Body of pancreas (tissue), 4 donors: ENCODE data around the gene OTUB2. TPM values are rescaled to one million over a fixed set of nuclear protein-coding genes. Genes with fewer than 3 reads are reported as not detected.
A peak's percentile ranks its signal among the peaks of the same experiment; 100 is the strongest.
"Not testable (repeated sequence)": the region's sequence is repeated elsewhere in the genome, so short reads cannot be mapped to it uniquely, and the experiment has no call there.

Experiments
- ATAC-seq: fragments of 150-250 bp; one replicate; pipeline ENCODE4 v1.9.1; 2016
- DNase-seq, 4 donors: peaks; one replicate each; pipeline ENCODE4 v3.0.0-alpha.2; 2019
- H3K27ac ChIP-seq, 4 donors: fragments of 200-600 bp; sonication (generic); 1 replicate in 3 of 4; 2 replicates in 1 of 4; pipeline versions ENCODE4 v1.5.1 to v1.6.1; 2016 to 2019; ENCODE audit warnings: mild to moderate bottlenecking in 1 of 4, mixed read lengths in 1 of 4, moderate library complexity in 1 of 4
- H3K27me3 ChIP-seq, 2 donors: fragments of 200-600 bp; sonication (generic); one replicate each; pipeline ENCODE4 v1.6.0; 2016; ENCODE audit warnings: mild to moderate bottlenecking in 1 of 2
- H3K36me3 ChIP-seq, 2 donors: fragments of 200-600 bp; sonication (generic); replicated peaks in 1 of 2; 2 replicates each; pipeline ENCODE4 v1.5.1; 2016; ENCODE audit warnings: low read depth in 2 of 2; ENCODE audit not compliant: insufficient read depth in 1 of 2
- H3K4me1 ChIP-seq: fragments of 200-600 bp; sonication (generic); one replicate; pipeline ENCODE4 v1.6.0; 2016
- H3K4me3 ChIP-seq, 2 donors: fragments of 200-600 bp; sonication (generic); 1 replicate in 1 of 2; 2 replicates in 1 of 2; pipeline ENCODE4 v1.5.1; 2016 to 2019
- H3K9me3 ChIP-seq, 3 donors: fragments of 200-600 bp; sonication (generic); 1 replicate in 2 of 3; 2 replicates in 1 of 3; pipeline ENCODE4 v1.5.1; 2016
- CTCF ChIP-seq, 7 experiments: fragments of 450-650 bp in 4 of 7; fragments of 200-600 bp in 3 of 7; sonication (generic) in 3 of 7; IDR thresholded peaks; one replicate each; pipeline ENCODE4 v1.5.1; 2016 to 2019; ENCODE audit warnings: antibody characterized with exemption in 7 of 7
- POLR2A ChIP-seq, 3 donors: fragments of 450-650 bp; IDR thresholded peaks; one replicate each; pipeline ENCODE4 v1.6.1; 2016; ENCODE audit warnings: antibody characterized with exemption in 3 of 3, mild to moderate bottlenecking in 2 of 3
- WGBS, 2 donors: methylation state at CpG; one replicate each; pipeline ENCODE4 v1.1.5; 2017; 5-methylcytosine and 5-hydroxymethylcytosine counted together
- intact Hi-C: fragments of 100-400 bp; cut with DNase I; formaldehyde crosslinking; loops from one replicate; pipeline ENCODE4 v1.15.1; 2023
- total RNA-seq, 2 donors: library from RNA; depleted of rRNA; stranded (reverse); fragments of >200 nt; gene quantifications; one replicate each; pipeline ENCODE4 v1.1.0, GENCODE V29; 2016

Gene OTUB2
- total RNA-seq, 2 donors from 2014 or later: 0.33 to 1.8 TPM

DNA sequence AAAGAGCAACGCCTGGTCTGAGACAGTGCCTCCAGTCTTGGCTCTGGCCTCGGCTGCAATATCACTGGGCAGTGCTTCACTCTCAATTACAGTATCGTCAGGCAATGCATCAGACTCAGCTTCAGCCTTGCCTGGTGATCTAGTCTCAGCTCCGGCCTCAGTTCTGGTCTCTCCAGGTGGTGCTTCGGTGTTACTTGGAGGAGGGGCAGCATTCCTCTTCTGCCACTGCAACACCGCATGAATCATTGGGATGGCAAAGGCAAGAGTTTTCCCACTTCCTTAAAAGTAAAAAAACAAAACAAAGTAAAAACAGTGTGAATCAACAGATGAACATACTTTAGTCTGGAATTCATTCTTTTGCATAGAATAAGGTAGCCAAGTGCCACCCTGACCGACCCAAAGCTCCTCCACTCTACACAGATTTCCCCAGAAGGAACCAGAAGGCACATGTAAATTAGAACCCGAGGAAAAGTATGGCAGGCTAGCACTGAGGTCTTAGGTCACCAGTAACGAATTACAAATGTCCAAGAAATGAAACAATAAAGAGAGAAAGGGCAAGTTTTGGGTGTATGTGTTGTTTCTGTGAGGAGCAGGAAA lies 36.3 kb downstream of the OTUB2 start:
- H3K36me3 ChIP-seq: peaks cover 0 to 14% of the 10 kb centered on the region in 2 donors
- intact Hi-C loops: no loop called here
- ATAC-seq: no peak
- TF ChIP-seq CTCF (IDR thresholded peaks at IDR 0.05) (no peak), POLR2A (IDR thresholded peaks at IDR 0.05) (no peak)
- no peak overlapping the region for H3K4me3 ChIP-seq
- H3K4me1 ChIP-seq: peaks cover 83% of the 10 kb centered on the region
- no peaks in the 10 kb centered on the region for H3K27me3 ChIP-seq
- peak overlapping the region in 1 of 4 donors; percentile 14 for H3K27ac ChIP-seq
- WGBS, 2 donors: 81 to 87% methylated on average over 9 of the region's 9 CpGs
- DNase-seq: no peak
- H3K9me3 ChIP-seq: no peaks in the 10 kb centered on the region

- Histone ChIP-seq H3K4me3 (no peak overlapping the region), H3K4me1 (peaks cover 51% of the 10 kb centered on the region), H3K36me3 (peaks cover 0 to 4% of the 10 kb centered on the region in 2 donors), H3K27me3 (no peaks in the 10 kb centered on the region), H3K9me3 (no peaks in the 10 kb centered on the region), H3K27ac (peak overlapping the region; percentile 69 to 85 (median 74))
- intact Hi-C loops: no loop called here
- 60 to 65% methylated on average over 8 of the region's 8 CpGs for WGBS, 2 donors
- ATAC-seq (peak; percentile 74), DNase-seq (peak in 3 of 4 donors; percentile 49 to 70 (median 69))
- no peak for TF ChIP-seq POLR2A (IDR thresholded peaks at IDR 0.05)
- no peak for TF ChIP-seq CTCF (IDR thresholded peaks at IDR 0.05)
Observed at GRCh38 chr14:94066089-94066676, 40.0 kb downstream of the OTUB2 start.

DNA sequence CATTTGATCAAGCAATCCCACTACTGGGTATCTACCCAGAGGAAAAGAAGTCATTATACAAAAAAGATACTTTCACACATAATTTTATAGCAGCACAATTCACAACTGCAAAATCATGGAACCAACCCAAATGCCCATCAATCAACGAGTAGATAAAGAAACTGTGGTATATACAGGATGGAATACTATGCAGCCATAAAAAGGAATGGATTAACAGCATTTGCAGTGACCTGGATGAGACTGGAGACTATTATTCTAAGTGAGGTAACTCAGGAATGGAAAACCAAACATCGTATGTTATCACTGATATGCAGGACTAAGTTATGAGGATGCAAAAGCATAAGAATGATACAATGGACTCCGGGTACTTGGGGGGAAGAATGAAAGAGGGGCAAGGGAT lies 45.9 kb downstream of the OTUB2 start:
- not testable (repeated sequence) for H3K4me3 ChIP-seq, ATAC-seq
- WGBS, 2 donors: 79 to 94% methylated on average over 3 of the region's 3 CpGs

GRCh38 chr14:94074534-94074933 lies 48.4 kb downstream of the OTUB2 start:
- no peaks in the 10 kb centered on the region for H3K36me3 ChIP-seq
- WGBS, 2 donors: 92 to 94% methylated on average over 3 of the region's 3 CpGs
- ATAC-seq (no peak), DNase-seq (no peak)
- H3K4me3 ChIP-seq: no peak overlapping the region
- no peak overlapping the region for H3K27ac ChIP-seq
- H3K27me3 ChIP-seq: no peaks in the 10 kb centered on the region
- no peaks in the 10 kb centered on the region for H3K9me3 ChIP-seq
- TF ChIP-seq POLR2A (IDR thresholded peaks at IDR 0.05) (no peak), CTCF (IDR thresholded peaks at IDR 0.05) (no peak)
- intact Hi-C loops: no loop called here
- peaks cover 42% of the 10 kb centered on the region for H3K4me1 ChIP-seq

More for the DNA sequence above, 45.9 kb downstream of the OTUB2 start:
- peaks cover 24% of the 10 kb centered on the region for H3K4me1 ChIP-seq
- DNase-seq, H3K27me3 ChIP-seq, H3K27ac ChIP-seq, H3K9me3 ChIP-seq, H3K36me3 ChIP-seq, intact Hi-C loops: not testable (repeated sequence)

DNA sequence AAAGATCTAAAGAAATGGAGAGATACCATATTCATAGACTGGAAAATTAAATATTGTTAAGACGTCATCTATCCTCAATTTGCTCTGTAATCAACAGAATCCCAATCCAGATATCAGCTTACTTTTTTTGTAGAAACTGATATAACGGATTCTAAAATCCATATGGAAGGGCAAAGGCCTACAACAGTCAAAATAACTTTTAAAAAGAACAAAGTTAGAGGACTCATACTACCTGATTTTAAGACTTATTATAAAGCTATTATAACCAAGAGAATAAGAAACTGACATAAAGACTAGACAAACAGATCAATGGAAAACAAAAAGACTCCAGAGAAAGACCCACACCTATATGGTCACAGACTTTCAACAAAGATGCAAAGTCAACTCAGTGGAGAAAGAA lies 48.9 kb downstream of the OTUB2 start:
- H3K27ac ChIP-seq: no peak overlapping the region
- ATAC-seq (no peak), DNase-seq (no peak)

More for the DNA sequence above, 48.9 kb downstream of the OTUB2 start:
- 85 to 90% methylated on average over 2 of the region's 2 CpGs for WGBS, 2 donors
- H3K36me3 ChIP-seq: no peaks in the 10 kb centered on the region
- TF ChIP-seq CTCF (IDR thresholded peaks at IDR 0.05) (no peak), POLR2A (IDR thresholded peaks at IDR 0.05) (no peak)
- intact Hi-C loops: no loop called here
- H3K4me3 ChIP-seq: no peak overlapping the region
- no peaks in the 10 kb centered on the region for H3K9me3 ChIP-seq
- peaks cover 47% of the 10 kb centered on the region for H3K4me1 ChIP-seq
- no peaks in the 10 kb centered on the region for H3K27me3 ChIP-seq
